NCI-H345 (cell line): ENCODE results near the gene ETHE1.

ENCODE experiments used
- DNase-seq: peaks from one replicate; lab custom pipeline; 2025; lab: John Stamatoyannopoulos, UW

The ETHE1 gene

GRCh38 chr19:43490759-43491158 lies 36.2 kb downstream of the ETHE1 start:
- no peak for DNase-seq

- DNase-seq = no peak
Measured at GRCh38 chr19:43489979-43490599, 36.9 kb downstream of the ETHE1 start.

DNA sequence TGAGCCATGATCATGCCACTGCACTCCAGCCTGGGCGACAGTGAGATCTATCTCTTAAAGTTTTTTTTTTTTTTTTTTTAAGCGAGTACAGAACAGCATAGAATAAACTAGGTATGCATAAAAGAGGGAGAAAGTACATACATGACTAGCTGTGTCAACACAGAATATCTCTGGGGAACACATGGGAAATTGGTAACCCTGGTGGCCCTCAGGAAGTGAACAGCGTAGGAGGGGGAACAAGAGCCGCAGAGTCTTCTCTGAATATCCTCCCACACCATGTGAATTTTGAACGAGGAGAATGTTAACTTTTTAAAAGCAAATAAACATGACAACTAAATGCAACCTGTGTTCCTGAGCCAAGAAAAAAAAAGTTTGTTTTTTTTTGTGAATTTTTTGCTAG lies 37.7 kb downstream of the ETHE1 start:
- no peak for DNase-seq

DNA sequence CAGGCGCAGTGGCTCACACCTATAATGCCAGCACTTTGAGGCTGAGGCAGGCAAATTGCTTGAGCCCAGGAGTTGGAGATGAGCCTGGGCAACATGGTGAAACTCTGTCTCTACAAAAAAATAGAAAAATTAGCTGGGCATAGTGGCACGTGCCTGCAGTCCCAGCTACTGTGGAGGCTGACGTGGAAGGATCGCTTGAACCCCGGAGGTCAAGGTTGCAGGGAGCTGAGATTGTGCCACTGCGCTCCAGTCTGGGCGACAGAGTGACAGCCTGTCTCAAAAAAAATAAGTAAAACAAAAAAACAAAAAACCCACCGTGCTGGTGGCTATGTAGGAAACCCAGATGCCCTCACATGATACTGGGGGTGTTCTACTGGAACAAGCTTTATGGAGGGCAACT lies 38.8 kb downstream of the ETHE1 start:
- no peak for DNase-seq

DNA sequence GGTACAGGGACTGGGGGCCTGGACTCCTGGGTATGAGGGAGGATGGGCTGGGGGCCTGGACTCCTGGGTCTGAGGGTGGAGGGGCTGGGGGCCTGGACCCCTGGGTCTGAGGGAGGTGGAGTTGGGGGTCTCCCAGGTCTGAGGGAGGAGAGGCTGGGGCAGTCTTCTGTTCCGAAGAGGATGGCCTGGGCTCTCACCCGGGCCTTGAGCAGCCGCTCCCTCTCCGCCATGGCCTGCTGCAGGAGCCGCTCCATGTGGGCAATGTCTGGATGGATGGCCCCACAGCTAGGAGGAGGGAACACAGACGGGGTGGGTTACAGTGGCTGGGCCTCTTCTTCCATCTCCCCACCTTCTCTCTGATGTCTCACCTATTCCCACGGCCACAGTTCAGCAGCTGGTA lies 40.6 kb downstream of the ETHE1 start:
- DNase-seq = no peak

GRCh38 chr19:43485951-43486350 lies 41.0 kb downstream of the ETHE1 start:
- DNase-seq = no peak

GRCh38 chr19:43483281-43483680 lies 43.7 kb downstream of the ETHE1 start:
- no peak for DNase-seq

DNA sequence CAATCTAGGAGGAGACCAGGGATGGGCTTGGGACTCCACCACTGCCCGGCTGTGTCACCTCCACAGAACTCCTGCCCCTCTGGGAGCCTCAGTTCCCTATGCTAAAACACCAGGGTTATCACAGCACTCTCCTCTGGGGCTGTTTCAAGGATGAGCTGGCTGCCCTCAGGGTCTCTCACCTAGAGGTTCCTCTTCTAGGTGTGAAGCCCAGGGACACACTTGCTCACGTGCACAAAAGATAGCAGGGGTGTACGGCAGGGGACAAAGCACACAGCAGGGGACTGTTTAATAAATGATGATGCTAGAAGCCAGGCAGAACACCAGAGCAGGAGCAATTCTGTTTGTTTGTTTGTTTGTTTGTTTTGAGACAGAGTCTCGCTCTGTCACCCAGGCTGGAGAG lies 44.8 kb downstream of the ETHE1 start:
- DNase-seq = no peak

DNA sequence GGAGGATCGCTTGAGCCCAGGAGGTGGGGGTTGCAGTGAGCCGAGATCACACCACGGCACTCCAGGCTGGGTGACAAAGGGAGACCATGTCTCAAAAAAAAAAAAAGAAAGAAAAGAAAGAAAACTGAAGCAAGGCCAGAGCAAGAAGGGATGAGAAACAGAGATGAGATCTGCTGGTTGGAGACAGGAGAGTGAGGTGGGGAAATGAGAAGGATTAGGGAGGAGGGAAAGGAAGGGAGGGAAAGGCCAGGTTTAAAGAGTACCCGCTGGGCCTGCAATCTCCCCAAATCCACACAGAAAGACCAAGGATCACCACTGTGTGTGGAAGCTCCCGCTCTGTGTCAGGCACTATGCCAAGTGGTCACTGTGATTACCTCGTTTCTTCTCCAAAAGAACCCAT lies 45.3 kb downstream of the ETHE1 start:
- DNase-seq = no peak

- no peak for DNase-seq
Measured at GRCh38 chr19:43480574-43480973, 46.4 kb downstream of the ETHE1 start.

- no peak for DNase-seq
Measured at GRCh38 chr19:43479961-43480561, 46.9 kb downstream of the ETHE1 start.

GRCh38 chr19:43479226-43479625 lies 47.8 kb downstream of the ETHE1 start:
- DNase-seq = no peak

GRCh38 chr19:43478323-43478722 lies 48.7 kb downstream of the ETHE1 start:
- no peak for DNase-seq

DNA sequence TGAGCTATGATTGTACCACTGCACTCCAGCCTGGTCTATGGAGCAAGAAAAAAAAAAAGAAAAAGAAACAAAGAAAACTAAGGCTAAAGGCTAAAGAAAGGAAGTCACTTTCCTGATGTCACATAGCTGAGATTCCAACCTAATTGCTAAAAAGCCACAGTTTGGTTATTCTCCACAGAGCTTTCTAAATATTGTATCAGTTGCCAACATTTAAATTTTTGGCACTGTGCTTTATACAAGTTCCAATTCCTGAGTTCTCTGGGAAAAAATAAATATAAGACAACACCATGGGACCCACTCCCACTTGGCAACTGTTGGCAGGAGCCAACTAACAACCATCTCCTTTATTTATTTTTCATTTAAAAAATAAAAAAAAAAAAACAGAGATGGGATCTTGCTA lies 50.4 kb downstream of the ETHE1 start:
- no peak for DNase-seq

DNA sequence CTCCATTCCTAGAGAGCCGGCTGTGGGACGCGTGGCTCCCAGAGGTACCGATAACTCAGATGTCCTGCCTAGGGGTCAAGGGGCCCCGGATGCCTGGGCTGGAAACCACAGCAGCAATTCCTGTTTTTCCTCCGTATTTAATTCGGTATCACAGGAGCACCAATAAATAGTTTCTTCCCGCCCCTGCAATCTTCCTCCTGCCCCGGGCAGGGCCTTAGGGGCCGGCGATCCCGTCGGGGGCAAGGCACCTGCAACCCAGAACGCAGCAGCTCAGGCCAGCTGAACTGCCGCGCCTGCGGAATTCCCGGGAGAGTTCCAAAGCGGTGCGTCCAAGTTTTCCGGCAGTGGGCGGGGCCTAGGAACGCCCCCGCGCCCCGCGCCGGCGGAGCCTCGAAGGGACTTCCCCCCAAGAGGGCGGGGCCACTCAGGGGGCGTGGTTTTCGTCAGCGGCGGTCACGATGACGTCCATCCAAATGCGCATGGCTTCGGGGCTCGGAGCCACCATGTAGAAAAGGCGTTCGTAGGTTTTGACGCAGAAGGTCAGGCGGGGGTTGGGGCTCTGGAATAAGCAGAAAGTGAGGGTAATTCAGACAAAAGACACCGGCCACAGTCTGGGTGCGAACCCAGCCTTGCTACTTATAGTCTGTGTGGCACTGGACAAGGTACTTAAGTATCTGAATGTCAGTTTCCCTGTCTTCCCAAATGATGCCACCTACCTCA lies 51.9 kb downstream of the ETHE1 start:
- DNase-seq = peak; percentile 89

DNA sequence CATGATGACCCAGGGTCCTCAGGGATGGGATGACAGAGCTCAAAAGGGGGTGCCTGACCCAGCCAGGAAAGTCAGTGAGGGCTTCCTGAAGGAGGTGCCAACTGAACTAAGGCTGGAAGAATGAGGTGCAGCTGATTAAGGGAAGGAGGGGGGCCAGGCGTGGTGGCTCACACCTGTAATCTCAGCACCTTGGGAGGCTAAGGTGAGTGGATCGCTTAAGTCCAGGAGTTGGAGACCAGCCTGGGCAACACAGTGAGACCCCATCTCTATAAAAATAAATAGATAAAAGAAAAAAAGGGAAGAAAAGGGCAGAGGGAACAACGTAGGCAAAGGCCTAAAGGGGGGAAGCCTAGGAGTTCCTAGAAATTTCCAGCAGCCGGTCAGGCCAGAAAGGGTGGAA lies 52.5 kb downstream of the ETHE1 start:
- DNase-seq = no peak

DNA sequence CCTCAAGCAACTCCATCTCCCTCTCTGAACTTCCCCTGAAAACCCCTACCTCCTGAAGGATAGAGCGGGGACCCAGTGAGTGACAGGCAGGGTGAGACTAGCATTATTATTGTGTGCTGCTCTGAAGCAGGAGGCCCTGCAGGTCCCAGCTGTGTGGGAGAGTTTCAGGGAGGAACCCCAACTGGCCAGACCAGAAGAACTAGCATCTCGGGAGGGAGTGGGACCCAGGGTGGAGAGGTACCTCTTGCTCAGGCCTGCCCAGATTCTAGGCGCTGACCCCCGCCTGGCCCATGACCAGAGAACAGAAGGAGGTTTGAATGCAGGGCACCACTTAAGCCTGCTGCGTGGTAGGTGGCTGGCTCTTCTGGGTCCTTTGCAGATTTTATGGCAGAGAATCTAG lies 55.9 kb downstream of the ETHE1 start:
- no peak for DNase-seq

DNA sequence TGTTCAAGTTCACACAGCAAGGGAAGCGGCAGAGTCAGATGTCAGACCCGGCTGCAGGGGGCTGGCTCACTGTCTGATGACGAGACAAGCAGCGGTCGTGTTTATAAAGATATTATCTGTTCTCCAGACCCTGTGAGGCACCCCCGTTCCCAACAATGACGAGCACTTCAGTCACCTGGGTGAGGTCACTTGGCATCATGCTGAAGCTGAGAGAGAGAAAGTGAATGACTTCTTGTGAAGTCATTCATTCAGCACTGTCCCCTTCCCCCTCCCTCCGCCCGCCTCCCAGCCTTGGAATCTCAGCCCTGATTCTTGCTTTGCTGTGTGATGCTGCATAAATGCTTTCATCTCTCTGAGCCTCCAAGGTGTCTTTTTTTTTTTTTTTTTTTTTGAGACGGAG lies 56.7 kb downstream of the ETHE1 start:
- no peak for DNase-seq

- no peak for DNase-seq
Measured at GRCh38 chr19:43469160-43469480, 57.9 kb downstream of the ETHE1 start.

GRCh38 chr19:43468354-43469159 lies 58.4 kb downstream of the ETHE1 start:
- no peak for DNase-seq

GRCh38 chr19:43467730-43468129 lies 59.3 kb downstream of the ETHE1 start:
- DNase-seq = no peak

- DNase-seq = no peak
Measured at GRCh38 chr19:43467276-43467675, 59.7 kb downstream of the ETHE1 start.

DNA sequence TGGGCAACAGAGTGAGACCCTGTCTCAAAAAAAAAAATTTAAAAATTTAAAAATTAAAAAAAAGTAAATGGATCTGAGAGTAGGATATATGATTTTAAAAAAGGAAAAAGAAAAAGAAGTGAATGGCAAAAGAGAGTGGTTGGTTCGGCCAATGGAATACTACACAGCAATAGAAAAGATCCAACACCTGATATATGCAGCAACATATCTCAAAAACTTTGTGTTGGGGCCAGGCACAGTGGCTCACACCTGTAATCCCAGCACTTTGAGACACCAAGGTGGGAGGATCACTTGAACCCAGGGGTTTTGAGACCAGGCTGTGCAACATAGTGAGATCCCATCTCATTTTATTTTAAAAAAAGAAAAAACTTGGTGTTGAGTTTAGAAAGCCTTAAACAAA lies 60.2 kb downstream of the ETHE1 start:
- no peak for DNase-seq
